ENCODE data around the gene GNPTG. TPM values are rescaled to one million over a fixed set of nuclear protein-coding genes. Genes with fewer than 3 reads are reported as not detected.

The GNPTG gene
- total and polyA plus RNA-seq, 2 of the 13 experiments (the other 11 are each of a cell fraction or from before 2014, with no cell fraction given): 22.7 to 71.1 TPM

- intact Hi-C loops (cut with micrococcal nuclease; ENCODE audit: unreplicated experiment) (no loop called here), in situ Hi-C loops (cut with HindIII; ENCODE audit: extremely low pct_ligation_motif_present, low pct_unique_long_range_greater_than_20kb) (no loop called here)
- 0 out of 2 replicates have a peak, but pooled peaks cover 3% of the 10 kb centered on the region for H4K20me1 ChIP-seq (ENCODE audit: insufficient read depth, low read length)
- CTCF ChIA-PET (ENCODE audit: low intra/inter-chr PET ratio, low total read pairs): no interaction called here
- H3K27me3 ChIP-seq (ENCODE audit: control insufficient read depth in 1 of 2, insufficient read depth in 2 of 2, low read length in 2 of 2): peaks cover 15 to 46% of the 10 kb centered on the region in 2 experiments
- TF ChIP-seq ZNF326 (CRISPR knock-in tag; IDR thresholded peaks at IDR 0.05; ENCODE audit: borderline replicate concordance) (no peak), ZNF777 (CRISPR knock-in tag; IDR thresholded peaks at IDR 0.05) (peak; percentile 88), POLR2A (IDR thresholded peaks at IDR 0.05; ENCODE audit: insufficient read depth in 1 of 2, low read depth in 2 of 2, low read length in 2 of 2) (peak in 1 of 2 experiments; percentile 77; a peak in 2 of 4 replicates), SPEN (CRISPR knock-in tag; IDR thresholded peaks at IDR 0.05; ENCODE audit: low read depth) (peak; percentile 45), ZNF607 (CRISPR knock-in tag; IDR thresholded peaks at IDR 0.05; ENCODE audit: borderline replicate concordance) (0 out of 2 replicates have a peak, but pooled peaks have one; percentile 28), ZSCAN21 (CRISPR knock-in tag; IDR thresholded peaks at IDR 0.05; ENCODE audit: borderline replicate concordance) (peak; percentile 31; the same call in 1 of the 2 replicates)
- H2AFZ ChIP-seq (ENCODE audit: low read length): no peak within 1 kb of the TSS
- no peaks in the 10 kb centered on the region for H3K79me2 ChIP-seq (ENCODE audit: insufficient read depth, low read length)
- no peaks in the 10 kb centered on the region for H3K9me3 ChIP-seq (ENCODE audit: low read length)
- no peak for FAIRE-seq
- BruUV-seq (replicated peaks): no TSS peak
- no CpG with 5 or more reads among the region's 83 CpGs for WGBS (ENCODE audit: low lambda C conversion rate)
- H3K4me1 ChIP-seq (ENCODE audit: insufficient read depth, low read length): peaks cover 31% of the 10 kb centered on the region
- no peak for ATAC-seq
- peak within 1 kb of the TSS; percentile 40 to 79 (median 61); a peak in 5 of 6 replicates for H3K4me3 ChIP-seq (replicated peaks in 1 of 3; ENCODE audit: insufficient read depth in 1 of 3, low read depth in 2 of 3, low read length in 3 of 3)
- DNase-seq (ENCODE audit: low spot score): no peak
- peak within 1 kb of the TSS; percentile 99 for H3K4me2 ChIP-seq (ENCODE audit: low read depth, low read length)
- no peaks in the 10 kb centered on the region for H3K36me3 ChIP-seq (replicated peaks in 1 of 2; ENCODE audit: control insufficient read depth in 1 of 2, insufficient read depth in 2 of 2, low read length in 2 of 2)
- POLR2A ChIA-PET: interaction anchor here (0.7 to 3.6 kb wide), 2 partner anchors 10 to 24 kb away, joined by 3 to 25 read pairs; partner anchors contain the start of gene UBE2I
- H3K27ac ChIP-seq (ENCODE audit: extremely low read length, insufficient read depth, low read length): peak within 1 kb of the TSS; percentile 82
- peak within 1 kb of the TSS; percentile 91; the same call in 1 of the 2 replicates for H3K9ac ChIP-seq (ENCODE audit: insufficient read depth, low read depth, low read length)
These were observed 18.4 kb upstream of the GNPTG start, which contains the start of gene BAIAP3 for GRCh38 chr16:1333149-1333812. Gene BAIAP3 (plus strand): TSS chr16:1333645. CDS start chr16:1338550, 4,905 bp downstream.
